ENCODE data around the gene THOP1.
"Not testable (repeated sequence)": the region's sequence is repeated elsewhere in the genome, so short reads cannot be mapped to it uniquely, and the experiment has no call there.

The THOP1 gene

GRCh38 chr19:2816641-2817040 is 31.3 kb downstream of the THOP1 start:
- no peak for TF ChIP-seq CTCF (conservative IDR thresholded peaks at IDR 0.05; ENCODE audit: control insufficient read depth, insufficient read depth, low read depth, low read length)
- H3K4me3 ChIP-seq (ENCODE audit: control insufficient read depth, low read depth, low read length), result no peak overlapping the region
- no peak for DNase-seq (ENCODE audit: low read depth)

GRCh38 chr19:2817237-2817829 is 32.0 kb downstream of the THOP1 start:
- peak; percentile 40 for DNase-seq (ENCODE audit: low read depth)
- not testable (repeated sequence) for H3K4me3 ChIP-seq (ENCODE audit: control insufficient read depth, low read depth, low read length)

- H3K4me3 ChIP-seq (ENCODE audit: control insufficient read depth, low read depth, low read length), result peak within 1 kb of the TSS; percentile 58
- peak; percentile 93 for DNase-seq (ENCODE audit: low read depth)
- peak; percentile 77 for TF ChIP-seq CTCF (conservative IDR thresholded peaks at IDR 0.05; ENCODE audit: control insufficient read depth, insufficient read depth, low read depth, low read length)
Measured at GRCh38 chr19:2819540-2820111, 34.3 kb downstream of the THOP1 start, which contains the start of gene ZNF554. ZNF554 (plus strand) TSS chr19:2819868; CDS start chr19:2820072, 204 bp downstream.

GRCh38 chr19:2820112-2820702 is 34.9 kb downstream of the THOP1 start:
- DNase-seq (ENCODE audit: low read depth), result no peak
- TF ChIP-seq CTCF (conservative IDR thresholded peaks at IDR 0.05; ENCODE audit: control insufficient read depth, insufficient read depth, low read depth, low read length), result no peak

GRCh38 chr19:2822846-2823245 is 37.5 kb downstream of the THOP1 start:
- DNase-seq (ENCODE audit: low read depth), result no peak
- TF ChIP-seq CTCF (conservative IDR thresholded peaks at IDR 0.05; ENCODE audit: control insufficient read depth, insufficient read depth, low read depth, low read length), result no peak
- no peak overlapping the region for H3K4me3 ChIP-seq (ENCODE audit: control insufficient read depth, low read depth, low read length)

More at GRCh38 chr19:2820112-2820702, 34.9 kb downstream of the THOP1 start:
- H3K4me3 ChIP-seq (ENCODE audit: control insufficient read depth, low read depth, low read length), result peak overlapping the region; percentile 58

- no peak overlapping the region for H3K4me3 ChIP-seq (ENCODE audit: control insufficient read depth, low read depth, low read length)
- no peak for TF ChIP-seq CTCF (conservative IDR thresholded peaks at IDR 0.05; ENCODE audit: control insufficient read depth, insufficient read depth, low read depth, low read length)
- no peak for DNase-seq (ENCODE audit: low read depth)
Measured at GRCh38 chr19:2823646-2824045, 38.3 kb downstream of the THOP1 start.

- no peak for DNase-seq (ENCODE audit: low read depth)
- no peak overlapping the region for H3K4me3 ChIP-seq (ENCODE audit: control insufficient read depth, low read depth, low read length)
- TF ChIP-seq CTCF (conservative IDR thresholded peaks at IDR 0.05; ENCODE audit: control insufficient read depth, insufficient read depth, low read depth, low read length), result no peak
Measured at GRCh38 chr19:2824129-2824528, 38.8 kb downstream of the THOP1 start.

Data from fibroblast of mammary gland (primary cell).